Fibroblast of pulmonary artery (primary cell): ENCODE measurements around the gene RECQL5.

Experiments
- DNase-seq: peaks from one replicate; pipeline ENCODE4 v3.0.0-alpha.2; 2010; ENCODE audit warnings: low read depth
- H3K4me3 ChIP-seq: replicated peaks from 2 replicates; pipeline ENCODE4 v1.5.1; 2011; ENCODE audit warnings: low read depth, mild to moderate bottlenecking, control low read depth, low read length, moderate library complexity
- TF ChIP-seq, protein P1 (sequence below): IDR thresholded peaks from 2 replicates; pipeline ENCODE4 v1.5.1; 2011; ENCODE audit warnings: mild to moderate bottlenecking, control low read depth, low read length, inconsistent platforms; ENCODE audit errors: missing control alignments

RECQL5 gene

DNA sequence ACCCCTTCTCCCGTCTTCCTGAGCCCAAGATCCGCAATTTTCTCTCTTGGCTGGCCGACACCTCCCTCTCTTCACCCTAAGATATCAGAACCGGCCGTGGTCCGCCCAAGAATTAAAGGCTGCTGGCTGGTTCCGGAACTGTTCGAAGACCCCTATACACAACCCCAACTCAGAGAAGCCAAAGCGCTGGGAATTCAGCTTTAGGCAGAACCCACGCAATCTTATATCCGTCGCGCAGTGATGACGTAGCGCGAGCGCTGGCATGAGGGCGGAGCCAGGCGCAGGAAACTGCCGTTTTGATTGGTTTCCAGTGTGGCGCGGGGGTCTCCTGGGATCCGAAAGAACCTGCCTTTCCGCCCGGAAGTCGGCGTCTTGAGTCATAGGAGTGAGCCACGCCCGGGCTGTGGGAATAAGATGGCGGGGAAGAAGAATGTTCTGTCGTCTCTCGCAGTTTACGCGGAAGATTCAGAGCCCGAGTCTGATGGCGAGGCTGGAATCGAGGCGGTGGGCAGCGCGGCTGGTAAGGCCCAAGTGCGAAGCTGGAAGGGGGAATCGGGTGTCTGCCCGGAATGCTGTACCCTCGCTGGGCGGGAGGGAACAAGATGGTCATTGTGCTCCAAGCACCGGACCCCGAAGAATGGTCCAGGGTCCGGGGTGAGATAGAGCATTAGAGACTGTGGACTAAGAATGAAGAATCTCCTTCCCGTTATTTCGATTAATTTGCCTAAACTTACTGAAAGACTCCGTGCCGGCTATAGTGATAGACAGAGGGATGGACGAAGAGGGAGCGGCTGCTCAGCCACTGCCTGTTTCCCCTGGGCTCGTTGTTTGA lies at the start of gene RECQL5, which contains the start of gene SAP30BP:
RECQL5 (minus strand) TSS at position 196 of the 832 bp plus-strand sequence. CDS start 597 bp downstream, outside the sequence.
SAP30BP (plus strand) TSS at position 380 of the 832 bp plus-strand sequence; CDS start at position 415, 35 bp downstream.
- TF ChIP-seq, protein P1, sequence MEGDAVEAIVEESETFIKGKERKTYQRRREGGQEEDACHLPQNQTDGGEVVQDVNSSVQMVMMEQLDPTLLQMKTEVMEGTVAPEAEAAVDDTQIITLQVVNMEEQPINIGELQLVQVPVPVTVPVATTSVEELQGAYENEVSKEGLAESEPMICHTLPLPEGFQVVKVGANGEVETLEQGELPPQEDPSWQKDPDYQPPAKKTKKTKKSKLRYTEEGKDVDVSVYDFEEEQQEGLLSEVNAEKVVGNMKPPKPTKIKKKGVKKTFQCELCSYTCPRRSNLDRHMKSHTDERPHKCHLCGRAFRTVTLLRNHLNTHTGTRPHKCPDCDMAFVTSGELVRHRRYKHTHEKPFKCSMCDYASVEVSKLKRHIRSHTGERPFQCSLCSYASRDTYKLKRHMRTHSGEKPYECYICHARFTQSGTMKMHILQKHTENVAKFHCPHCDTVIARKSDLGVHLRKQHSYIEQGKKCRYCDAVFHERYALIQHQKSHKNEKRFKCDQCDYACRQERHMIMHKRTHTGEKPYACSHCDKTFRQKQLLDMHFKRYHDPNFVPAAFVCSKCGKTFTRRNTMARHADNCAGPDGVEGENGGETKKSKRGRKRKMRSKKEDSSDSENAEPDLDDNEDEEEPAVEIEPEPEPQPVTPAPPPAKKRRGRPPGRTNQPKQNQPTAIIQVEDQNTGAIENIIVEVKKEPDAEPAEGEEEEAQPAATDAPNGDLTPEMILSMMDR: no peak
- DNase-seq: peak; percentile 99
- H3K4me3 ChIP-seq: peak within 1 kb of the TSS; percentile 87

DNA sequence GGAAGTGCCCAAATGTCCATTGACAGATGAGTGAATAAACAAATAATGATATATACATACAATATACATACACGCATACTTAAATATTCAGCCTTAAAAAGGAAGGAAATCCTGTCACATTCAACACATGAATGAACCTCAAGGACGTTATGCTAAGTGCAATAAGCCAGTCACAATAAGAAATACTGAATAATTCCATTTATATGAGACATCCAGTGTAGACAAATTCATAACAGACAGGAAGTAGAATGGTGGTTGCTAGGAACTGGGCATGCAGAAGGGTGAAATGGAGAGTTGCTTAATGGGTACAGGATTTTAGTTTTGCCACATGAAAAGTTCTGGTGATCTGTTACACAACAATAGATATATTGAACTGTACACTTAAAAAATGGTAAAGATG lies 45.5 kb upstream of the RECQL5 start:
- no peak for DNase-seq
- TF ChIP-seq, protein P1: no peak
- H3K4me3 ChIP-seq: no peak overlapping the region

DNA sequence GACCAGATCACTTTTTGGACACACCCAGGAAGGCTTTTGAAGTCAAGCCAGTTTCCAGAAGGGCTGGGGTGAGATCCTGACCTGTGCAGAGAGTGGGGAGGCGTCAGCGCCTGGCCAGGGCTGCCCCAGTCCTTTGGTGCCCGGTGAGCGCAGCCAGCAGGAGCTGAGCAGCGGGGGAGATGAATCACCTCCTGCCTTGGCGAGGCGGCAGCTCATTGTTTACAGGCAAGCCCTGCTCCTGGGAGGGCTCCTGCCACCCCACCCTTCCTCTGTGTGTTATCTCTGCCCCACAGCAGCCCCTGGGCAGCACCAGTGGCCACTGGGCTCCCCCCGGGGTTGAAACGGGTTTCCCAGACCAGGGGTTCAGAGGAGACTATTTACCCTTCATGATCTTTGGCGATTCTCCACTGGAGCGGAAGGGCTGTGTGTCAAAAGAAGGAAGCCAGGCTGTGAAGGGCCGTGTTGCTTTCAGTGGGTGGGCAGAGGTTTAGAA lies 40.2 kb upstream of the RECQL5 start:
- TF ChIP-seq, protein P1: no peak
- H3K4me3 ChIP-seq: no peak overlapping the region
- DNase-seq: peak; percentile 58

DNA sequence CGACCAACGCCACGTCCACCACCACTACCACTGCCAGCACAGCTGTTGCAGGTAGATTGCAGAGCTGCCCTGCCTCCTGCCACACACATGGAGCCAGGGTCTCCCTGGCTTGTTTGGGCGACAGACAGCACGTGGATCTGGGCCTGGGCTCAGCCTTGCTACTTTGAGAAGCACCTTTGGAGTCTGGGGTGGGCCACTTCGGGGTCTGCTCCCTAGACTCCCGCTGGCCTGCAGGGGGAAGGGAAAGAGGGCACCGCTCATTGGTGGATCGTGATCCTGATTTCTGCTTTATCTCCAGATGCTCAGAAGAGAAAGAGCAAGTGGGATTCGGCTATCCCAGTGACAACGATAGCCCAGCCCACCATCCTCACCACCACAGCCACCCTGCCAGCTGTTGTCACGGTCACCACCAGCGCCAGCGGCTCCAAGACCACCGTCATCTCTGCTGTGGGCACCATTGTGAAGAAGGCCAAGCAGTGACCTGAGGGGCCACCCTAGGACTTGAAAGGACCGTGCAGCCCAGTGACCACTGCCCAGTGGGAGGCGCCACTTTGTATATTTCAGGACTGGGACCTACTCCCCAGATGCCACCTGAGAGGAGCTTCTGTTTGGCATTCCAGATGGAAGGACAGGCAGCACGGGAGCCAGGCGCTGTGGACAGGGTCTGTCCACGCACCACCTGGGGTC lies 39.2 kb upstream of the RECQL5 start:
- DNase-seq: no peak
- H3K4me3 ChIP-seq: no peak overlapping the region
- TF ChIP-seq, protein P1: no peak

DNA sequence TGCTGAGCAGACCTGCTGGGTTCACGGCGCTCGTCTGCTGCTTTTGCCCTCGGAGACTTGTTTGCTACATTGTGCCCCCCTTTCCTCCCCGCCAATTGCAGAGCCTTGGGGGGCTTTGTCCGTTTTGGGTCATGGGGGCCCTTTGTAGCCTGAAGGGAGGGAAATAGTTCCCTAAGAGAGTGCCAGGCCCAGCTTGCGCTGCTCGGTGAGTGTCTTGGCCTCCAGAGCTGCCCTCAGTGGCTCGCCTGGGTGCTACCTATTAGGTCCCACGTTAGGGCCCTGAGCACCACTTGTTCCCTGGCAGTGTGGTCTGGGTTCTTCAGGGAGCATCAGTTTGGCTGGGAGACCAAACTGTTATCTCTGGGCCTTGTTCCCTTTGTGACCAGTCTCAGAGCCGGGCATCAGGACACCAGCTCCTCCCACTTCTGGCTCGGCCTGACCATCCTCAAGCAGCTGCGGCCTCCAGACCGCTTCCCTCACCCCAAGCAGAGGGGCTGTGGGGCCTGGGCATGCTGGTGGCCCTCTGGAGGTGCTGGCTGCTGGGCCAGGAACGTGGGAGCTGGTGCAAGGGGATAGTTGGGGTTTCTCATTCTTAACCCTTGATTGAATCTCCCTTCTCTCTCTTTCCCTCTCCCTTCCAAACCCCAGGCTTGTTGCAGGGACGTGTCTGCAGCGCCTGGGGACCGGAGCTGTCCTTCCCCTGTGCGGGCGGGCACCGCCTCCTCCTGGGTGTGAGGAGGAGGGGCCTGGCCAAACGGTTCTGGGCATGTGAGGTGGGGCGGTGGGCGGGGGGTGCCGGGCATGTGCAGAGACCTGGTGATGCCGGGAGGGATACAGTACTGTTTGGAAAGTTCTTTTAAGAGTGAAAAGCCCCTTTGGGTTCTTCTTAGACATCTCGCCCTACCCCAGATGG lies 38.3 kb upstream of the RECQL5 start:
- TF ChIP-seq, protein P1: no peak
- DNase-seq: no peak
- H3K4me3 ChIP-seq: no peak overlapping the region

DNA sequence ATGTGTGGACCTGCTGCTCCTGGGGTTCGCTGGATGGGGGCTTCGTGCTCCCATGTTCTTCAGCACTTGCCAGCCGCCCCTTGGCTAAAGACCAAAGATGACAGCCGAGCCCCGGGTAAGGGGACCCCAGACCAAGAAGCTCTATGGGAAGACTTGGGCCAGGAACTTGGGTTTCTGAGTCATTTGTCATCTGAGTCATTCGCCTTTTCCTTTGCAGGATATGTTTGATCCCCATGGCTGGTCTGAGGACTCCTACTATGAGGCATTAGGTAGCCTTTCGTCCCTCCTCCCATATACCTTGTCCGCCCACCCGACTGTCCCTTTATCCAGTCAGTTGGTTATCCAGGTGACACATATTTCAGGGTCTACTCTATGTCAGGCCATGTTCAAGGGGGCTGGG lies 36.6 kb upstream of the RECQL5 start:
- H3K4me3 ChIP-seq: no peak overlapping the region
- TF ChIP-seq, protein P1: no peak
- DNase-seq: no peak
